Liver (tissue), 9 donors: ENCODE results near the gene EP300. TPM values are rescaled to one million over a fixed set of nuclear protein-coding genes. Genes with fewer than 3 reads are reported as not detected.

ENCODE experiments used
- DNase-seq: peaks from one replicate; pipeline ENCODE4 v3.0.0-alpha.2; 2017; ENCODE audit warnings: low spot score
- H3K27ac ChIP-seq, 2 donors: one replicate each; pipeline ENCODE4 v1.7.0; 2013; ENCODE audit warnings: inconsistent platforms in 2 of 2, low read length in 2 of 2, control low read depth in 1 of 2, low read depth in 1 of 2, mild to moderate bottlenecking in 1 of 2
- H3K27me3 ChIP-seq, 4 donors: one replicate each; pipeline versions ENCODE4 v1.6.1 to v1.7.0; 2013; ENCODE audit warnings: low read length in 3 of 4, inconsistent platforms in 1 of 4, mild to moderate bottlenecking in 1 of 4, moderate library complexity in 1 of 4; ENCODE audit not compliant: control insufficient read depth in 4 of 4, insufficient read depth in 4 of 4
- H3K36me3 ChIP-seq, 4 donors: one replicate each; pipeline versions ENCODE4 v1.6.1 to v1.7.0; 2013; ENCODE audit warnings: low read length in 3 of 4, mild to moderate bottlenecking in 3 of 4, low read depth in 1 of 4, moderate library complexity in 1 of 4; ENCODE audit not compliant: control insufficient read depth in 4 of 4, insufficient read depth in 3 of 4
- H3K4me1 ChIP-seq, 4 donors: one replicate each; pipeline versions ENCODE4 v1.6.1 to v1.7.0; 2013; ENCODE audit warnings: low read length in 3 of 4, mild to moderate bottlenecking in 3 of 4, moderate library complexity in 1 of 4; ENCODE audit not compliant: control insufficient read depth in 4 of 4, insufficient read depth in 4 of 4
- H3K4me3 ChIP-seq, 3 donors: one replicate each; pipeline versions ENCODE4 v1.6.1 to v1.7.0; 2013; ENCODE audit warnings: low read length in 3 of 3, control low read depth in 1 of 3, low read depth in 1 of 3, mild to moderate bottlenecking in 1 of 3
- H3K9ac ChIP-seq, 2 donors: one replicate each; pipeline ENCODE4 v1.7.0; 2013; ENCODE audit warnings: low read length in 2 of 2, mild to moderate bottlenecking in 2 of 2, moderate library complexity in 2 of 2, control low read depth in 1 of 2, low read depth in 1 of 2
- H3K9me3 ChIP-seq, 4 donors: one replicate each; pipeline versions ENCODE4 v1.6.1 to v1.7.0; 2013; ENCODE audit warnings: low read length in 3 of 4; ENCODE audit not compliant: control insufficient read depth in 4 of 4
- EGR1 ChIP-seq, 2 donors: IDR thresholded peaks; 2 replicates each; pipeline ENCODE4 v1.6.1; 2016 to 2018; ENCODE audit warnings: antibody characterized with exemption in 2 of 2, low read depth in 2 of 2
- FOXA1 ChIP-seq: IDR thresholded peaks from 2 replicates; pipeline ENCODE4 v1.6.1; 2016; ENCODE audit warnings: antibody characterized with exemption
- FOXA2 ChIP-seq: IDR thresholded peaks from 2 replicates; pipeline ENCODE4 v1.6.1; 2016; ENCODE audit warnings: antibody characterized with exemption
- GABPA ChIP-seq, 2 donors: IDR thresholded peaks in 1 of 2; conservative IDR thresholded peaks in 1 of 2; 2 replicates each; pipeline ENCODE4 v1.6.1; 2016; ENCODE audit warnings: antibody characterized with exemption in 2 of 2, mild to moderate bottlenecking in 1 of 2, moderate library complexity in 1 of 2
- HNF4A ChIP-seq, 2 donors: conservative IDR thresholded peaks; 2 replicates each; pipeline ENCODE4 v1.6.1; 2016; ENCODE audit warnings: antibody characterized with exemption in 2 of 2, mild to moderate bottlenecking in 2 of 2
- HNF4G ChIP-seq: IDR thresholded peaks from 2 replicates; pipeline ENCODE4 v1.6.1; 2016; ENCODE audit warnings: antibody characterized with exemption
- NR2F2 ChIP-seq: IDR thresholded peaks from 2 replicates; pipeline ENCODE4 v1.6.1; 2016; ENCODE audit warnings: antibody characterized with exemption
- RAD21 ChIP-seq, 2 donors: IDR thresholded peaks; 2 replicates each; pipeline ENCODE4 v1.6.1; 2016; ENCODE audit warnings: antibody characterized with exemption in 2 of 2, mild to moderate bottlenecking in 2 of 2
- RXRA ChIP-seq, 2 donors: IDR thresholded peaks; 2 replicates each; pipeline ENCODE4 v1.6.1; 2017 to 2018; ENCODE audit warnings: antibody characterized with exemption in 2 of 2, mild to moderate bottlenecking in 1 of 2
- SP1 ChIP-seq: IDR thresholded peaks from 2 replicates; pipeline ENCODE4 v1.6.1; 2018; ENCODE audit warnings: antibody characterized with exemption, mild to moderate bottlenecking
- YY1 ChIP-seq: IDR thresholded peaks from 2 replicates; pipeline ENCODE4 v1.6.1; 2016; ENCODE audit warnings: antibody characterized with exemption, mild to moderate bottlenecking
- WGBS: extraction: QIAGEN DNeasy Blood & Tissue Kit; methylation state at CpG from one replicate; pipeline ENCODE4 v1.1.7; 2013; 5-methylcytosine and 5-hydroxymethylcytosine counted together
- polyA plus RNA-seq, 2 donors: library from polyadenylated mRNA; stranded (reverse) in 1 of 2; unstranded in 1 of 2; fragments of 200-250 nt in 1 of 2; fragments of >200 nt in 1 of 2; fragmentation: Nextera tagmentation in 1 of 2; extraction: Ambion mirVana in 1 of 2; gene quantifications; one replicate each; pipeline versions ENCODE4 v1.2.1 to v1.2.3, GENCODE V29; 2013 to 2015
- total RNA-seq, 2 donors: library from RNA; depleted of rRNA; stranded (reverse); fragments of >200 nt; gene quantifications; one replicate each; pipeline ENCODE4 v1.2.3, GENCODE V29; 2014
- TF ChIP-seq, protein P1 (sequence below): fragments of 150-350 bp; IDR thresholded peaks from 2 replicates; pipeline ENCODE4 v1.5.1; 2017; ENCODE audit warnings: improper control_type of control experiment, low read depth, low read length; ENCODE audit not compliant: missing input control
- TF ChIP-seq, protein P2 (sequence below): IDR thresholded peaks from 2 replicates; pipeline ENCODE4 v1.6.1; 2016; ENCODE audit warnings: antibody characterized with exemption, mild to moderate bottlenecking
- TF ChIP-seq, protein P3 (sequence below): IDR thresholded peaks from 2 replicates; pipeline ENCODE4 v1.6.1; 2016; ENCODE audit warnings: antibody characterized with exemption
- TF ChIP-seq, protein P4 (sequence below): IDR thresholded peaks from 2 replicates; pipeline ENCODE4 v1.6.1; 2016; ENCODE audit warnings: antibody characterized with exemption
- donor health status: healthy.
- donor health status: healthy.
- donor health status: healthy.
- donor health status: healthy.
- donor health status: healthy.

EP300 gene
- total and polyA plus RNA-seq, 4 donors: 6.9 to 95.5 (median 31.9) TPM

DNA sequence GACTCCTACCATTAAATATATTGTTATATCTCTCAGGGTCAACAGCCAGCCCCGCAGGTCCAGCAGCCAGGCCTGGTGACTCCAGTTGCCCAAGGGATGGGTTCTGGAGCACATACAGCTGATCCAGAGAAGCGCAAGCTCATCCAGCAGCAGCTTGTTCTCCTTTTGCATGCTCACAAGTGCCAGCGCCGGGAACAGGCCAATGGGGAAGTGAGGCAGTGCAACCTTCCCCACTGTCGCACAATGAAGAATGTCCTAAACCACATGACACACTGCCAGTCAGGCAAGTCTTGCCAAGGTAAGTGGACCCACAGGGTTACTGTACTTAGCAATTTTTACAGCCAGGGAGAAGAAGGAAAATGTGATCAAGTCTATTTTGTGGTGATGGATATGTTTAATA lies 35.1 kb downstream of the EP300 start:
- H3K36me3 ChIP-seq: peaks cover 15 to 64% (median 49%) of the 10 kb centered on the region in 4 donors
- no peaks in the 10 kb centered on the region for H3K9me3 ChIP-seq
- TF ChIP-seq, protein P1, sequence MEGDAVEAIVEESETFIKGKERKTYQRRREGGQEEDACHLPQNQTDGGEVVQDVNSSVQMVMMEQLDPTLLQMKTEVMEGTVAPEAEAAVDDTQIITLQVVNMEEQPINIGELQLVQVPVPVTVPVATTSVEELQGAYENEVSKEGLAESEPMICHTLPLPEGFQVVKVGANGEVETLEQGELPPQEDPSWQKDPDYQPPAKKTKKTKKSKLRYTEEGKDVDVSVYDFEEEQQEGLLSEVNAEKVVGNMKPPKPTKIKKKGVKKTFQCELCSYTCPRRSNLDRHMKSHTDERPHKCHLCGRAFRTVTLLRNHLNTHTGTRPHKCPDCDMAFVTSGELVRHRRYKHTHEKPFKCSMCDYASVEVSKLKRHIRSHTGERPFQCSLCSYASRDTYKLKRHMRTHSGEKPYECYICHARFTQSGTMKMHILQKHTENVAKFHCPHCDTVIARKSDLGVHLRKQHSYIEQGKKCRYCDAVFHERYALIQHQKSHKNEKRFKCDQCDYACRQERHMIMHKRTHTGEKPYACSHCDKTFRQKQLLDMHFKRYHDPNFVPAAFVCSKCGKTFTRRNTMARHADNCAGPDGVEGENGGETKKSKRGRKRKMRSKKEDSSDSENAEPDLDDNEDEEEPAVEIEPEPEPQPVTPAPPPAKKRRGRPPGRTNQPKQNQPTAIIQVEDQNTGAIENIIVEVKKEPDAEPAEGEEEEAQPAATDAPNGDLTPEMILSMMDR: no peak
- TF ChIP-seq FOXA1 (no peak), RAD21 (IDR thresholded peaks at IDR 0.05) (no peak), GABPA (IDR thresholded peaks at IDR 0.05 in 1 of 2, conservative IDR thresholded peaks at IDR 0.05 in 1 of 2) (no peak), RXRA (IDR thresholded peaks at IDR 0.05) (no peak), EGR1 (IDR thresholded peaks at IDR 0.05; ENCODE audit: low read depth in 2 of 2) (no peak), HNF4G (no peak), NR2F2 (no peak)
- TF ChIP-seq, protein P2, sequence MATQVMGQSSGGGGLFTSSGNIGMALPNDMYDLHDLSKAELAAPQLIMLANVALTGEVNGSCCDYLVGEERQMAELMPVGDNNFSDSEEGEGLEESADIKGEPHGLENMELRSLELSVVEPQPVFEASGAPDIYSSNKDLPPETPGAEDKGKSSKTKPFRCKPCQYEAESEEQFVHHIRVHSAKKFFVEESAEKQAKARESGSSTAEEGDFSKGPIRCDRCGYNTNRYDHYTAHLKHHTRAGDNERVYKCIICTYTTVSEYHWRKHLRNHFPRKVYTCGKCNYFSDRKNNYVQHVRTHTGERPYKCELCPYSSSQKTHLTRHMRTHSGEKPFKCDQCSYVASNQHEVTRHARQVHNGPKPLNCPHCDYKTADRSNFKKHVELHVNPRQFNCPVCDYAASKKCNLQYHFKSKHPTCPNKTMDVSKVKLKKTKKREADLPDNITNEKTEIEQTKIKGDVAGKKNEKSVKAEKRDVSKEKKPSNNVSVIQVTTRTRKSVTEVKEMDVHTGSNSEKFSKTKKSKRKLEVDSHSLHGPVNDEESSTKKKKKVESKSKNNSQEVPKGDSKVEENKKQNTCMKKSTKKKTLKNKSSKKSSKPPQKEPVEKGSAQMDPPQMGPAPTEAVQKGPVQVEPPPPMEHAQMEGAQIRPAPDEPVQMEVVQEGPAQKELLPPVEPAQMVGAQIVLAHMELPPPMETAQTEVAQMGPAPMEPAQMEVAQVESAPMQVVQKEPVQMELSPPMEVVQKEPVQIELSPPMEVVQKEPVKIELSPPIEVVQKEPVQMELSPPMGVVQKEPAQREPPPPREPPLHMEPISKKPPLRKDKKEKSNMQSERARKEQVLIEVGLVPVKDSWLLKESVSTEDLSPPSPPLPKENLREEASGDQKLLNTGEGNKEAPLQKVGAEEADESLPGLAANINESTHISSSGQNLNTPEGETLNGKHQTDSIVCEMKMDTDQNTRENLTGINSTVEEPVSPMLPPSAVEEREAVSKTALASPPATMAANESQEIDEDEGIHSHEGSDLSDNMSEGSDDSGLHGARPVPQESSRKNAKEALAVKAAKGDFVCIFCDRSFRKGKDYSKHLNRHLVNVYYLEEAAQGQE: no peak
- TF ChIP-seq, protein P3, sequence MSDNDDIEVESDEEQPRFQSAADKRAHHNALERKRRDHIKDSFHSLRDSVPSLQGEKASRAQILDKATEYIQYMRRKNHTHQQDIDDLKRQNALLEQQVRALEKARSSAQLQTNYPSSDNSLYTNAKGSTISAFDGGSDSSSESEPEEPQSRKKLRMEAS: no peak
- TF ChIP-seq, protein P4, sequence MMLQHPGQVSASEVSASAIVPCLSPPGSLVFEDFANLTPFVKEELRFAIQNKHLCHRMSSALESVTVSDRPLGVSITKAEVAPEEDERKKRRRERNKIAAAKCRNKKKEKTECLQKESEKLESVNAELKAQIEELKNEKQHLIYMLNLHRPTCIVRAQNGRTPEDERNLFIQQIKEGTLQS: no peak
- no peak overlapping the region for H3K9ac ChIP-seq
- no peak overlapping the region for H3K4me3 ChIP-seq
- H3K4me1 ChIP-seq: no peaks in the 10 kb centered on the region
- H3K27me3 ChIP-seq: no peaks in the 10 kb centered on the region
- no peak overlapping the region for H3K27ac ChIP-seq
- no peak for DNase-seq
- WGBS: 89% methylated on average over 5 of the region's 5 CpGs

DNA sequence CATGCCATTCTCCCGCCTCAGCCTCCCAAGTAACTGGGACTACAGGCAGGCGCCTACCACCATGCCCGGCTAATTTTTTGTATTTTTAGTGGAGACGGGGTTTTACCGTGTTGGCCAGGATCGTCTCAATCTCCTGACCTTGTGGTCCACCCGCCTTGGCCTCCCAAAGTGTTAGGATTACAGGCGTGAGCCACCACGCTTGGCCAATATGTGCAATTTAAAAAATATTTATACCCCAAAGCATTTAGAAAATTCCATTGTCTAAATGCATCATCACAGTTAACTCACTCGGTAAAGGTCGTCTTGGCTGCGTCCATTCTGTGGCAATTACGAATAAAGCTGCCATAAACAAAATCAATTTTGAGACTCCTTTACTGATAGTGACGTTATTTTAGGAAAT lies 36.2 kb downstream of the EP300 start:
- WGBS: 96% methylated on average over 14 of the region's 14 CpGs
- TF ChIP-seq EGR1 (IDR thresholded peaks at IDR 0.05; ENCODE audit: low read depth in 2 of 2) (no peak), SP1 (no peak), HNF4G (no peak), FOXA2 (no peak), RXRA (IDR thresholded peaks at IDR 0.05) (no peak), NR2F2 (no peak), GABPA (IDR thresholded peaks at IDR 0.05 in 1 of 2, conservative IDR thresholded peaks at IDR 0.05 in 1 of 2) (no peak), YY1 (no peak), HNF4A (conservative IDR thresholded peaks at IDR 0.05) (no peak)
- TF ChIP-seq, protein P2: no peak
- TF ChIP-seq, protein P1: no peak
- Histone ChIP-seq H3K36me3 (peaks cover 17 to 71% (median 51%) of the 10 kb centered on the region in 4 donors), H3K9me3 (no peaks in the 10 kb centered on the region), H3K27me3 (no peaks in the 10 kb centered on the region), H3K9ac (no peak overlapping the region), H3K4me1 (no peaks in the 10 kb centered on the region), H3K27ac (no peak overlapping the region), H3K4me3 (no peak overlapping the region)
- DNase-seq: no peak
